Left ventricle myocardium inferior (tissue), 1 donor: Measurements from ENCODE around the gene STK11IP. TPM values are rescaled to one million over a fixed set of nuclear protein-coding genes. Genes with fewer than 3 reads are reported as not detected.

Experiments
- DNase-seq: peaks from one replicate; pipeline ENCODE4 v3.0.0-alpha.2; 2020
- H3K27ac ChIP-seq: fragments of 200-600 bp; replicated peaks from 2 replicates; pipeline ENCODE4 v1.8.0; 2021
- H3K27me3 ChIP-seq: fragments of 200-600 bp; 2 replicates; pipeline ENCODE4 v1.8.0; 2021; ENCODE audit warnings: low read depth
- H3K36me3 ChIP-seq: fragments of 200-600 bp; 2 replicates; pipeline ENCODE4 v1.8.0; 2021
- H3K4me1 ChIP-seq: fragments of 200-600 bp; 2 replicates; pipeline ENCODE4 v1.8.0; 2021
- H3K4me3 ChIP-seq: fragments of 200-600 bp; 2 replicates; pipeline ENCODE4 v1.8.0; 2021; ENCODE audit warnings: mild to moderate bottlenecking, moderate library complexity
- H3K9me3 ChIP-seq: fragments of 200-600 bp; replicated peaks from 2 replicates; pipeline ENCODE4 v1.8.0; 2021
- CTCF ChIP-seq: fragments of 200-600 bp; IDR thresholded peaks from 2 replicates; pipeline ENCODE4 v1.8.0; 2021; ENCODE audit warnings: antibody characterized with exemption, mild to moderate bottlenecking, borderline replicate concordance
- intact Hi-C: fragments of 100-400 bp; cut with micrococcal nuclease; formaldehyde crosslinking; loops from one replicate; pipeline ENCODE4 v1.11.0; 2022
- total RNA-seq: library from RNA; stranded (reverse); fragmentation: NEBNext Ultra II Directional; extraction: Animal tissue kit (Norgen Biotek cat#: 25700); gene quantifications from one replicate; pipeline ENCODE4 v1.2.1, GENCODE V29; 2021
- donor health status: DM: no; HTN: yes; CAD: no; lungs with severe emphysema.

Gene STK11IP
- total RNA-seq, 1 donor from 2014 or later = 15.9 TPM

GRCh38 chr2:219628986-219629901, 31.6 kb downstream of the STK11IP start:
- Histone ChIP-seq H3K27ac (peak overlapping the region; percentile 97), H3K4me1 (peaks cover 57% of the 10 kb centered on the region), H3K9me3 (no peaks in the 10 kb centered on the region), H3K4me3 (peak overlapping the region; percentile 69), H3K36me3 (peaks cover 18% of the 10 kb centered on the region), H3K27me3 (peaks cover 30% of the 10 kb centered on the region)
- TF ChIP-seq CTCF = no peak
- intact Hi-C loops = no loop called here
- no peak for DNase-seq

GRCh38 chr2:219629976-219630695, 32.5 kb downstream of the STK11IP start:
- DNase-seq = peak; percentile 73
- peak overlapping the region; percentile 97 for H3K27ac ChIP-seq
- H3K9me3 ChIP-seq = no peaks in the 10 kb centered on the region
- no peak for TF ChIP-seq CTCF
- peaks cover 18% of the 10 kb centered on the region for H3K36me3 ChIP-seq
- H3K4me3 ChIP-seq = peak overlapping the region; percentile 69
- intact Hi-C loops = no loop called here
- H3K27me3 ChIP-seq = peaks cover 30% of the 10 kb centered on the region
- H3K4me1 ChIP-seq = peaks cover 58% of the 10 kb centered on the region

- TF ChIP-seq CTCF = no peak
- Histone ChIP-seq H3K4me3 (peak overlapping the region; percentile 69), H3K27me3 (peaks cover 30% of the 10 kb centered on the region), H3K27ac (peak overlapping the region; percentile 97), H3K4me1 (peaks cover 58% of the 10 kb centered on the region), H3K36me3 (peaks cover 23% of the 10 kb centered on the region), H3K9me3 (no peaks in the 10 kb centered on the region)
- intact Hi-C loops = no loop called here
- DNase-seq = peak; percentile 86
Measured at GRCh38 chr2:219630770-219631405, 33.2 kb downstream of the STK11IP start.

DNA sequence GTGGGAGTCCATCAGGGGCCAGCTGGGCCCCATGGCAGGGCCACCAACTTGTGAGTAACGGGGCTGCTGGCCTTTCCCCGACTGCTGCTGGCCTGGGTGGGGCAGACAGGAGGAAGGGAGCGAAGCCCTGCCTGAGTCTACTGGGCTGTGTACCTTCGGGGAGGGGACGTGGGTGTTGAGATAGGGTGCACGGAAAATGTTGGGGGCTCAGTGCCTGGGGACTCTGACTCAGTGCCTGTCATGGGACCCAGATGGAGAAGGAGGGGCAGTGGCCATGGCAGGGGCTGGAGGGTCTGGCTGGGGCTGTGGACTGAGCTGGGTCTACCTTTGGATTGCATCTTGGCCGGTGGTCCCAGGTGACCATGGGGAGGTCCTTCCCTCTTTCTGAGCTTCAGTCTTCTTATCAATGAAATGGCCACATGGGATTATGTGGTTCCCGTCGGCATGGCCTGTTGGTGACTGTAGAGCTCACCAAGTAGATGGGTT, 33.8 kb downstream of the STK11IP start:
- intact Hi-C loops = no loop called here
- no peak for DNase-seq
- peak overlapping the region; percentile 97 for H3K27ac ChIP-seq
- peaks cover 28% of the 10 kb centered on the region for H3K27me3 ChIP-seq
- H3K9me3 ChIP-seq = no peaks in the 10 kb centered on the region
- H3K4me1 ChIP-seq = peaks cover 58% of the 10 kb centered on the region
- peaks cover 27% of the 10 kb centered on the region for H3K36me3 ChIP-seq
- TF ChIP-seq CTCF = no peak
- H3K4me3 ChIP-seq = peak overlapping the region; percentile 68

GRCh38 chr2:219631904-219632759, 34.5 kb downstream of the STK11IP start:
- H3K27ac ChIP-seq = peak overlapping the region; percentile 97
- H3K4me1 ChIP-seq = peaks cover 59% of the 10 kb centered on the region
- no peak for TF ChIP-seq CTCF
- H3K36me3 ChIP-seq = peaks cover 27% of the 10 kb centered on the region
- H3K9me3 ChIP-seq = no peaks in the 10 kb centered on the region
- H3K4me3 ChIP-seq = peak overlapping the region; percentile 68
- intact Hi-C loops = no loop called here
- H3K27me3 ChIP-seq = peaks cover 21% of the 10 kb centered on the region
- no peak for DNase-seq
